HepG2 (cell line): ENCODE measurements around the gene NCOA7. TPM values are rescaled to one million over a fixed set of nuclear protein-coding genes. Genes with fewer than 3 reads are reported as not detected.

Experiments used
- ATM ChIP-seq: fragments of 450-650 bp; IDR thresholded peaks from 2 replicates; pipeline ENCODE4 v1.7.1; 2017; ENCODE audit warnings: mild to moderate bottlenecking, borderline replicate concordance
- FOSL1 ChIP-seq: sonication (generic); formaldehyde crosslinking; IDR thresholded peaks from 2 replicates; pipeline ENCODE4 v1.9.0; 2021; ENCODE audit warnings: missing genetic modification reagents, borderline replicate concordance
- FOXO1 ChIP-seq: sonication (generic); formaldehyde crosslinking; IDR thresholded peaks from 2 replicates; pipeline ENCODE4 v1.4.0; 2020; ENCODE audit warnings: missing genetic modification reagents
- GATA4 ChIP-seq: sonication (generic); IDR thresholded peaks from 2 replicates; pipeline ENCODE4 v1.6.1; 2016; ENCODE audit warnings: antibody characterized with exemption, low read depth, borderline replicate concordance
- GATAD1 ChIP-seq: IDR thresholded peaks from 2 replicates; pipeline ENCODE4 v1.6.1; 2016; ENCODE audit warnings: missing genetic modification reagents, missing compliant biosample characterization
- HNRNPH1 ChIP-seq: fragments of 200-400 bp; formaldehyde crosslinking; optimal IDR thresholded peaks from 2 replicates; pipeline ENCODE3; 2017; ENCODE audit warnings: mild to moderate bottlenecking, low read depth, low read length
- IRX3 ChIP-seq: sonication (generic); formaldehyde crosslinking; IDR thresholded peaks from 2 replicates; pipeline ENCODE4 v1.8.1; 2023; ENCODE audit warnings: mild to moderate bottlenecking, low read depth, missing genetic modification reagents, borderline replicate concordance
- MTF1 ChIP-seq: sonication (generic); formaldehyde crosslinking; IDR thresholded peaks from 2 replicates; pipeline ENCODE4 v1.5.0; 2020; ENCODE audit warnings: missing genetic modification reagents
- NCOA5 ChIP-seq: sonication (generic); formaldehyde crosslinking; IDR thresholded peaks from 2 replicates; pipeline ENCODE4 v1.4.0; 2020; ENCODE audit warnings: missing genetic modification reagents
- NFE2L1 ChIP-seq: sonication (generic); formaldehyde crosslinking; IDR thresholded peaks from 2 replicates; pipeline ENCODE4 v1.4.0; 2020; ENCODE audit warnings: missing genetic modification reagents, mild to moderate bottlenecking, borderline replicate concordance
- PAF1 ChIP-seq: IDR thresholded peaks from 2 replicates; pipeline ENCODE4 v1.6.1; 2016; ENCODE audit warnings: missing genetic modification reagents, missing compliant biosample characterization
- RBM22 ChIP-seq: fragments of 200-400 bp; formaldehyde crosslinking; optimal IDR thresholded peaks from 2 replicates; pipeline ENCODE3; 2017; ENCODE audit warnings: mild to moderate bottlenecking, low read length, moderate library complexity
- REL ChIP-seq: sonication (generic); formaldehyde crosslinking; conservative IDR thresholded peaks from 2 replicates; pipeline ENCODE4 v1.8.0; 2022; ENCODE audit warnings: mild to moderate bottlenecking, missing genetic modification reagents, moderate library complexity
- SMAD3 ChIP-seq: sonication (generic); formaldehyde crosslinking; IDR thresholded peaks from 2 replicates; pipeline ENCODE4 v1.4.0; 2020; ENCODE audit warnings: missing genetic modification reagents
- SNAPC2 ChIP-seq: sonication (generic); formaldehyde crosslinking; IDR thresholded peaks from 2 replicates; pipeline ENCODE4 v1.8.1; 2022; ENCODE audit warnings: mild to moderate bottlenecking, missing genetic modification reagents
- SNRNP70 ChIP-seq: fragments of 200-400 bp; formaldehyde crosslinking; IDR thresholded peaks from 2 replicates; pipeline ENCODE4 v1.6.1; 2017; ENCODE audit warnings: mild to moderate bottlenecking, low read depth, low read length, moderate library complexity
- STAT5B ChIP-seq: sonication (generic); formaldehyde crosslinking; IDR thresholded peaks from 2 replicates; pipeline ENCODE4 v1.4.0; 2020; ENCODE audit warnings: missing genetic modification reagents
- TCF7L2 ChIP-seq: IDR thresholded peaks from 2 replicates; pipeline ENCODE4 v1.6.1; 2011; ENCODE audit warnings: mild to moderate bottlenecking, low read depth, low read length, moderate library complexity
- XRCC5 ChIP-seq: fragments of 200-400 bp; formaldehyde crosslinking; optimal IDR thresholded peaks from 2 replicates; pipeline ENCODE3; 2017; ENCODE audit warnings: mild to moderate bottlenecking, low read length
- ZNF224 ChIP-seq: sonication (generic); formaldehyde crosslinking; IDR thresholded peaks from 2 replicates; pipeline ENCODE4 v1.5.0; 2020; ENCODE audit warnings: mild to moderate bottlenecking, missing genetic modification reagents
- ZNF235 ChIP-seq: sonication (generic); formaldehyde crosslinking; IDR thresholded peaks from 2 replicates; pipeline ENCODE4 v1.8.1; 2023; ENCODE audit warnings: mild to moderate bottlenecking, missing genetic modification reagents, borderline replicate concordance
- ZNF709 ChIP-seq: sonication (generic); formaldehyde crosslinking; IDR thresholded peaks from 2 replicates; pipeline ENCODE4 v1.5.0; 2020; ENCODE audit warnings: mild to moderate bottlenecking, missing genetic modification reagents
- ZNF775 ChIP-seq: sonication (generic); formaldehyde crosslinking; IDR thresholded peaks from 2 replicates; pipeline ENCODE4 v1.4.0; 2020; ENCODE audit warnings: missing genetic modification reagents, mild to moderate bottlenecking, moderate library complexity, borderline replicate concordance
- polyA plus RNA-seq, 8 experiments: library from polyadenylated mRNA; depleted of rRNA in 3 of 8; stranded (reverse) in 7 of 8; unstranded in 1 of 8; fragments of >200 nt; fragmentation: Illumina TruSeq in 4 of 8; extraction: Trizol in 4 of 8; gene quantifications; 2 replicates each; pipeline versions ENCODE4 v1.2.1 to v1.2.3, GENCODE V29; 2011 to 2016; ENCODE audit warnings: low read depth in 4 of 8, missing spikeins in 1 of 8, mixed read lengths in 1 of 8; ENCODE audit not compliant: insufficient read depth in 1 of 8
- total RNA-seq, 5 experiments: library from RNA; depleted of rRNA; stranded (reverse); fragments of >200 nt; fragmentation: Illumina TruSeq; extraction: Trizol; gene quantifications; 2 replicates each; pipeline ENCODE4 v1.2.3, GENCODE V29; 2016; ENCODE audit warnings: low read depth in 1 of 5
- TF ChIP-seq, protein P1 (sequence below): sonication (generic); formaldehyde crosslinking; IDR thresholded peaks from 2 replicates; pipeline ENCODE4 v1.4.0; 2020; ENCODE audit warnings: missing genetic modification reagents
- TF ChIP-seq, protein P2 (sequence below): sonication (generic); formaldehyde crosslinking; IDR thresholded peaks from 2 replicates; pipeline ENCODE4 v1.8.0; 2022; ENCODE audit warnings: mild to moderate bottlenecking, missing genetic modification reagents
- TF ChIP-seq, protein P3 (sequence below): fragments of 450-650 bp; IDR thresholded peaks from 2 replicates; pipeline ENCODE4 v1.6.1; 2017
- TF ChIP-seq, protein P4 (sequence below): sonication (generic); formaldehyde crosslinking; IDR thresholded peaks from 2 replicates; pipeline ENCODE4 v1.8.1; 2022; ENCODE audit warnings: mild to moderate bottlenecking, missing genetic modification reagents

NCOA7 gene
- total and polyA plus RNA-seq, 2 of the 13 experiments (the other 11 are each of a cell fraction or from before 2014, with no cell fraction given): 13.6 to 20.8 TPM

DNA sequence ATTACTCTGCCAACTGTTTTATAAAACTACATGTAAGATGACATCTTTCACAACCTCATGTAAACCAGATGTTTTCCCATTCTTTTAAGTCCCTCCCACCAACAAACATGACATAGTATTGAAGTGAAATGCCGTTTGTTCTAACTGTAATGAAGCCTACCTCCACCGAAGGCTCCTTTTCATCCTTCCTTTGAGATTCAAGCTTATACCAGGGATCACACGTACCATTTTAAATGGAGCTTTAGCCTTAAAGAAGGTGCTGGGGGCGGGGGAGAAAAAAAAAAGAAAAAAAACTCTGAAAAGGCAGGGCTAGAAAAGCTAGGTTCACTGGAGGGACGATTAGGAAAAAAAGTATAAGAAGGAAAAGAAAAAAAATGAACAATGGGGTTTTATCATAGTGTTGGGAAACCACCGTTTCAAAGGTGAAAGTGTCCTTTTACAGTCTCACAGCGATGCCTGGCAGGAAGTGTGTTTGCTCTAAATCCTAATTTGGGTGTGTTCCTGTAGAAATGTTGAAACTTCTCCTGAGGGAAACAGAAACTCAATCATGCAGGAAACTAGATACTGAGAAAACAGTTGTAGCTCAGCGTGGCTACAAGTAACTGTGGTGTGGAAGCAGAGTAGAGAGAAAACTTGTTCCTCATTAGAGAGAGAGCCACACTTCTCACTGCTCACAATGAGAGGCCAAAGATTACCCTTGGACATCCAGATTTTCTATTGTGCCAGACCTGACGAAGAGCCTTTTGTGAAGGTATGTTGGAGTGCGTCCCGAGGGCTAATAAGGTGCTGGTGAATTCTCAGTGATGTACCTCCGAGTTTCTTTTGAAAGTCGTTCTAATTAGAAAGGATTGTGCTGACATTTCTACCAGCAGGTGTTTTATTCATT is 128.2 kb downstream of the NCOA7 start (continued):
- no peak for TF ChIP-seq HNRNPH1
- TF ChIP-seq NFE2L1 (CRISPR knock-in tag): no peak
- 0 out of 2 replicates have a peak, but pooled peaks have one; percentile 58 for TF ChIP-seq SMAD3
- TF ChIP-seq PAF1 (CRISPR knock-in tag): no peak
- TF ChIP-seq, protein P1, sequence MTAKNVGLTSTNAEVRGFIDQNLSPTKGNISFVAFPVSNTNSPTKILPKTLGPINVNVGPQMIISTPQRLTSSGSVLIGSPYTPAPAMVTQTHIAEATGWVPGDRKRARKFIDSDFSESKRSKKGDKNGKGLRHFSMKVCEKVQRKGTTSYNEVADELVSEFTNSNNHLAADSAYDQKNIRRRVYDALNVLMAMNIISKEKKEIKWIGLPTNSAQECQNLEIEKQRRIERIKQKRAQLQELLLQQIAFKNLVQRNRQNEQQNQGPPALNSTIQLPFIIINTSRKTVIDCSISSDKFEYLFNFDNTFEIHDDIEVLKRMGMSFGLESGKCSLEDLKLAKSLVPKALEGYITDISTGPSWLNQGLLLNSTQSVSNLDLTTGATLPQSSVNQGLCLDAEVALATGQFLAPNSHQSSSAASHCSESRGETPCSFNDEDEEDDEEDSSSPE (CRISPR knock-in tag): 0 out of 2 replicates have a peak, but pooled peaks have one; percentile 0
- TF ChIP-seq, protein P2, sequence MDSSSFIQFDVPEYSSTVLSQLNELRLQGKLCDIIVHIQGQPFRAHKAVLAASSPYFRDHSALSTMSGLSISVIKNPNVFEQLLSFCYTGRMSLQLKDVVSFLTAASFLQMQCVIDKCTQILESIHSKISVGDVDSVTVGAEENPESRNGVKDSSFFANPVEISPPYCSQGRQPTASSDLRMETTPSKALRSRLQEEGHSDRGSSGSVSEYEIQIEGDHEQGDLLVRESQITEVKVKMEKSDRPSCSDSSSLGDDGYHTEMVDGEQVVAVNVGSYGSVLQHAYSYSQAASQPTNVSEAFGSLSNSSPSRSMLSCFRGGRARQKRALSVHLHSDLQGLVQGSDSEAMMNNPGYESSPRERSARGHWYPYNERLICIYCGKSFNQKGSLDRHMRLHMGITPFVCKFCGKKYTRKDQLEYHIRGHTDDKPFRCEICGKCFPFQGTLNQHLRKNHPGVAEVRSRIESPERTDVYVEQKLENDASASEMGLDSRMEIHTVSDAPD (CRISPR knock-in tag): no peak
- peak; percentile 76 for TF ChIP-seq FOXO1 (CRISPR knock-in tag)
- no peak for TF ChIP-seq STAT5B (CRISPR knock-in tag)
- TF ChIP-seq, protein P3, sequence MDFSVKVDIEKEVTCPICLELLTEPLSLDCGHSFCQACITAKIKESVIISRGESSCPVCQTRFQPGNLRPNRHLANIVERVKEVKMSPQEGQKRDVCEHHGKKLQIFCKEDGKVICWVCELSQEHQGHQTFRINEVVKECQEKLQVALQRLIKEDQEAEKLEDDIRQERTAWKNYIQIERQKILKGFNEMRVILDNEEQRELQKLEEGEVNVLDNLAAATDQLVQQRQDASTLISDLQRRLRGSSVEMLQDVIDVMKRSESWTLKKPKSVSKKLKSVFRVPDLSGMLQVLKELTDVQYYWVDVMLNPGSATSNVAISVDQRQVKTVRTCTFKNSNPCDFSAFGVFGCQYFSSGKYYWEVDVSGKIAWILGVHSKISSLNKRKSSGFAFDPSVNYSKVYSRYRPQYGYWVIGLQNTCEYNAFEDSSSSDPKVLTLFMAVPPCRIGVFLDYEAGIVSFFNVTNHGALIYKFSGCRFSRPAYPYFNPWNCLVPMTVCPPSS: no peak
- TF ChIP-seq XRCC5: no peak
- TF ChIP-seq NCOA5 (CRISPR knock-in tag): no peak
- TF ChIP-seq IRX3: no peak
- TF ChIP-seq, protein P4, sequence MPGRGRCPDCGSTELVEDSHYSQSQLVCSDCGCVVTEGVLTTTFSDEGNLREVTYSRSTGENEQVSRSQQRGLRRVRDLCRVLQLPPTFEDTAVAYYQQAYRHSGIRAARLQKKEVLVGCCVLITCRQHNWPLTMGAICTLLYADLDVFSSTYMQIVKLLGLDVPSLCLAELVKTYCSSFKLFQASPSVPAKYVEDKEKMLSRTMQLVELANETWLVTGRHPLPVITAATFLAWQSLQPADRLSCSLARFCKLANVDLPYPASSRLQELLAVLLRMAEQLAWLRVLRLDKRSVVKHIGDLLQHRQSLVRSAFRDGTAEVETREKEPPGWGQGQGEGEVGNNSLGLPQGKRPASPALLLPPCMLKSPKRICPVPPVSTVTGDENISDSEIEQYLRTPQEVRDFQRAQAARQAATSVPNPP: no peak
- TF ChIP-seq ATM: no peak
- no peak for TF ChIP-seq ZNF224 (CRISPR knock-in tag)
- no peak for TF ChIP-seq GATA4
- no peak; the same call in 1 of the 2 replicates for TF ChIP-seq GATAD1
- no peak for TF ChIP-seq TCF7L2
- no peak for TF ChIP-seq SNAPC2 (CRISPR knock-in tag)
- TF ChIP-seq REL: no peak
- TF ChIP-seq ZNF709 (CRISPR knock-in tag): no peak
- no peak for TF ChIP-seq ZNF235 (CRISPR knock-in tag)
- no peak for TF ChIP-seq MTF1
- TF ChIP-seq SNRNP70: no peak
- TF ChIP-seq ZNF775 (CRISPR knock-in tag): no peak
- TF ChIP-seq FOSL1 (CRISPR knock-in tag): no peak
- no peak for TF ChIP-seq RBM22
